ENCODE results near the gene CAMSAP1. TPM values are rescaled to one million over a fixed set of nuclear protein-coding genes. Genes with fewer than 3 reads are reported as not detected.

Gene CAMSAP1
- total RNA-seq, 2 experiments from 2014 or later = 20.2 to 27.0 TPM

DNA sequence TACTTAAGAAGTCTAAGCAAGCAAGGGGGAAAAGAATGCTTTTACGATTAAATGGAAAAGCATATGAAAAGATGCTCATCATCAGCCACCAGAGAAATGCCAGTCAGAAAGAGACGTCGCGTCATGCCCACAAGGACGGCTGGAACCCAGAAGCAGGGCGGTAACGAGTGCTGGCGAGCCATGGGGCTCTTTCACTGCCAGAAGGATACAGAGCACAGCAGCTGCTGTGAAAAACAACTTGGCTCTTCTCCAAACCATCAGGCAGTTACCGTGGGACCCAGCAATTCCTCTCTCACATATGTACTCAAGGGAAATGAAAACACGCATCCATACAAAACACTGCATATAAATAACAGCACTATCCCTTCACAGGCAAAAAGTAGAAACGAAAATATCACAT, 95.5 kb downstream of the CAMSAP1 start:
- POLR2A ChIA-PET = no interaction called here
- peaks cover 22% of the 10 kb centered on the region for H3K36me3 Mint-ChIP-seq (ENCODE audit: low read depth)
- TF ChIP-seq, protein P1, sequence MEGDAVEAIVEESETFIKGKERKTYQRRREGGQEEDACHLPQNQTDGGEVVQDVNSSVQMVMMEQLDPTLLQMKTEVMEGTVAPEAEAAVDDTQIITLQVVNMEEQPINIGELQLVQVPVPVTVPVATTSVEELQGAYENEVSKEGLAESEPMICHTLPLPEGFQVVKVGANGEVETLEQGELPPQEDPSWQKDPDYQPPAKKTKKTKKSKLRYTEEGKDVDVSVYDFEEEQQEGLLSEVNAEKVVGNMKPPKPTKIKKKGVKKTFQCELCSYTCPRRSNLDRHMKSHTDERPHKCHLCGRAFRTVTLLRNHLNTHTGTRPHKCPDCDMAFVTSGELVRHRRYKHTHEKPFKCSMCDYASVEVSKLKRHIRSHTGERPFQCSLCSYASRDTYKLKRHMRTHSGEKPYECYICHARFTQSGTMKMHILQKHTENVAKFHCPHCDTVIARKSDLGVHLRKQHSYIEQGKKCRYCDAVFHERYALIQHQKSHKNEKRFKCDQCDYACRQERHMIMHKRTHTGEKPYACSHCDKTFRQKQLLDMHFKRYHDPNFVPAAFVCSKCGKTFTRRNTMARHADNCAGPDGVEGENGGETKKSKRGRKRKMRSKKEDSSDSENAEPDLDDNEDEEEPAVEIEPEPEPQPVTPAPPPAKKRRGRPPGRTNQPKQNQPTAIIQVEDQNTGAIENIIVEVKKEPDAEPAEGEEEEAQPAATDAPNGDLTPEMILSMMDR (IDR thresholded peaks at IDR 0.05) = no peak
- DNase-seq (no peak), ATAC-seq (no peak)
- intact Hi-C loops (cut with micrococcal nuclease) = no loop called here
- no peak overlapping the region for H3K4me3 Mint-ChIP-seq
- no peaks in the 10 kb centered on the region for H3K9me3 Mint-ChIP-seq
- CTCF ChIA-PET = no interaction called here
- H3K27ac Mint-ChIP-seq = no peak overlapping the region
- no peaks in the 10 kb centered on the region for H3K27me3 Mint-ChIP-seq
- peaks cover 6% of the 10 kb centered on the region for H3K4me1 Mint-ChIP-seq (ENCODE audit: low read depth)

DNA sequence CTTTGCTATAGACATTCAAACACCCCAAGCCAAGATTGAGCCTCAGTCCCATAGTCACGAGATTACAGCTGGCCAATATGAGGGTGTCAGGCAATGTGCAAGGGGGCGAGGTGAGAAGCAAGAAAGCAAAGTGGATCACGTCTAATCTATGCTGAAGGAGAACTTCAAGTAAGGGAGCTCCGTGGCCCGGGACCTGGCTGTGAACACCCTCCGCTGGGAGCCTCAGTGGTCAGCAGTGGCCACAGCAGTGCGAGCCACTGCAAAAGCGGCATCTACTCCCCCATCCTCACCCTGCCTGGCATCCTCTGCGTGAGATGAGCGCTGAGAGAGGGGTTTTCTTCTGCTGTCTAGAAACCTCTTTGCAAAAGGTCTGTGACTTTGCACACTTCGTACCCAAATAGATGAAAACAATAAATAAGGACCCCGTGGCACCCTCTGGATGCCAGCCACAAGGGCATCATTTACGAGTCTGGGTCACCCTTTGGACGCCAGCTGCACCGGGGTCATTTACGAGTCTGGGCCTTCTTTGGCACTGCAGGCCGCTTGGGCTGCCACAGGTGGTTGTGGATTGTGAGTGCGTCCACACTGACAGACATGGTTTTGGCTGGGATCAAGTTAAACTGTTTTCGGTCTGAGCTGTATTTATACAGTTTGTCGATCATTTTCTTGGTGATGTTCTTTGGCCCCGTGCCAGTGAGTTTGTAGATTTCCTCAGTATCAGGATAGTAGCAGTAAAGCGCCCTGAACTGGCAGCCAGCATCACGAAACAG, 96.4 kb downstream of the CAMSAP1 start:
- no peak for DNase-seq
- H3K4me3 Mint-ChIP-seq = no peak overlapping the region
- POLR2A ChIA-PET = no interaction called here
- H3K27ac Mint-ChIP-seq = no peak overlapping the region
- no peaks in the 10 kb centered on the region for H3K9me3 Mint-ChIP-seq
- CTCF ChIA-PET = no interaction called here
- TF ChIP-seq, protein P1 (IDR thresholded peaks at IDR 0.05) = no peak
- ATAC-seq = no peak
- intact Hi-C loops (cut with micrococcal nuclease) = no loop called here
- H3K36me3 Mint-ChIP-seq (ENCODE audit: low read depth) = peaks cover 19% of the 10 kb centered on the region
- peaks cover 5% of the 10 kb centered on the region for H3K4me1 Mint-ChIP-seq (ENCODE audit: low read depth)
- no peaks in the 10 kb centered on the region for H3K27me3 Mint-ChIP-seq

DNA sequence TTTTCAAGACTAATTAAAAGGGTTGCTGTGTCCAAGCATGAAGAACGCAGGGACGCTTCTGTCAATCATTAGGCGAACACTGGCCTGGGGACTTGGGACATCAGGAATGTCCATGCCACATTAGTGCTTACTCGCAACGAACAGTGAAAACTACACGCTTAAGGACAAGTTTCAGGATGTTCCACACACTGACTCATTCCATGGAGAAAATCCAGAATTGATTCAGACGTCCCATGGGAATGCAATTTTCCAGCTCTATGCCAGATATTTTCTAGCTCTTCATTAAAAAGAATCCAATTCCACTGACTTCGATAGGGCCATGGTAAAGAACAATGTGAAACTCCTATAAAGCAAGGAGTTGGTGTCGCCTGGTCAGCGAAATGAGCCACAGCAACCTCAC, 98.2 kb downstream of the CAMSAP1 start:
- Mint-ChIP-seq H3K27ac (no peak overlapping the region), H3K27me3 (no peaks in the 10 kb centered on the region), H3K4me1 (ENCODE audit: low read depth) (peaks cover 6% of the 10 kb centered on the region), H3K9me3 (no peaks in the 10 kb centered on the region), H3K4me3 (no peak overlapping the region), H3K36me3 (ENCODE audit: low read depth) (peaks cover 14% of the 10 kb centered on the region)
- intact Hi-C loops (cut with micrococcal nuclease) = no loop called here
- ATAC-seq (no peak), DNase-seq (no peak)
- POLR2A ChIA-PET = no interaction called here
- CTCF ChIA-PET = interaction anchor here (0.8 kb wide), 1 partner anchor 55 kb away, joined by 3 read pairs; no protein-coding TSS in a partner anchor
- TF ChIP-seq, protein P1 (IDR thresholded peaks at IDR 0.05) = no peak

DNA sequence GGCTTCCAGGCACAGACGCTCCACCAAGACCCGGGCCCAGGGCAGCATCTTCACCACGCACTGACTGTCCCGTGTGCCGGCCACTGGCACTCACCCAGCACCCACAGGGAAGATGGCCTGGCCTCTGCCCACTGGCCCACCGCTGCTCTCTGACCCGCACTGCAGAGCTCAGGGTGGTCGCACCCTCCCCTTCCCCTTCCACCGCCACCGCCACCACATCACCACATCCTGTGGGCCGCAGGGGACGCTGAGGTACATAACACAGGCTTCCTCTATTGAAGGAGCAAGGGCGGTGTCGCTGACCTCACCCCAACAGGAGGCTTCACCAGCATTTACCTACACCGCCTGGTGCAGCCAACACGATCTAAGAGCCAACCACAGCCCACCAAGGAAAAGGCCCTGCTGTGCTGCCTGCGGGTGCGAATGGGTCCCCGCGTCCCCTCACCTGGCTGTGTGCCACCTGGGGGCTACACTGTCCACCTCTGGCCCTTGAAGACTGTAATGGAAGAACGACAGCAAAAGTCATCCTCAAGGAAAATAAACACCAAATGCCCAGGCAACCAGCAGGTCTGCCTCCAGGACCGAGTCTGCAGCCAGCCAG, 101.8 kb downstream of the CAMSAP1 start:
- intact Hi-C loops (cut with micrococcal nuclease) = no loop called here
- TF ChIP-seq, protein P1 (IDR thresholded peaks at IDR 0.05) = no peak
- Mint-ChIP-seq H3K9me3 (no peaks in the 10 kb centered on the region), H3K36me3 (ENCODE audit: low read depth) (no peaks in the 10 kb centered on the region), H3K4me3 (no peak overlapping the region), H3K27ac (no peak overlapping the region), H3K27me3 (no peaks in the 10 kb centered on the region), H3K4me1 (ENCODE audit: low read depth) (peaks cover 6% of the 10 kb centered on the region)
- ChIA-PET POLR2A (no interaction called here), CTCF (no interaction called here)
- DNase-seq = no peak
- ATAC-seq = no peak

All from activated CD8-positive, alpha-beta T cell treated with anti-CD3 and anti-CD28 coated beads for 36 hours (primary cell).